ENCODE results near the gene LRRC1.

Gene LRRC1

DNA sequence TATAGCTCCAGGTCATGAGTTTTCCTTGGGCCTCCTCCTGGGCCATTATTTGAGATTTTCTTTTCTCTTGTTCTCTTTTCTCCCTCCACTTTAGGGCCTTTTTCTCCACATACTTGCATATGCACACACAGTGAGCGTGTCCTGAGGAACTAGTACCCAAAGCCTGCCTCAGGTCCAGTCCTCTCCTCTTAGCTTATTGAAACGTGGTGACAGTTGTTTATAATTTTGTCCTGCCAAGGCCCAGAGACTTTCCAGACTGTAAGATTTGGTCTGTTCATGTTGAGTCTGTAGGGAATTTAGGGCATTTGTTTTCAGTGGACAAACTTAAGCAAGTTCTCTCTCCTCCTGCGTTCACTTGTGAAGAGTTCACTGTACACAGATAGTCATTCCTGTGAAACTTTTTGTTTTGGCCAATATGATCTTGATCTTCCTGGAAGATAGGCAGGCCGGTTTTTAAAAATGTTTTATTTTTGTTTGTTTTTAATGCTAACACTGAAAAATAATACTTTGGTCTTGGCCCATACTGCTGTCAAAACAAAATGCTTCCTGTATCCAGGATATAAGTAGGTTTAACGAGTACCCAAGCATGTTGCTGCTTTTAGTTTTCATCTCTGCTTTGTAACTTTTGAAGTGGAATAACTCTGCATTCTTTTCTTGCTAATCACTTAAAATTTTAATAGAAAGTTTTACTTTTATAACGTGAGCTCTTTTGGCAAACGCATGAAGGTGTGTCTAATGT is 20.7 kb downstream of the LRRC1 start:
- DNase-seq (ENCODE audit: low read depth): no peak

DNA sequence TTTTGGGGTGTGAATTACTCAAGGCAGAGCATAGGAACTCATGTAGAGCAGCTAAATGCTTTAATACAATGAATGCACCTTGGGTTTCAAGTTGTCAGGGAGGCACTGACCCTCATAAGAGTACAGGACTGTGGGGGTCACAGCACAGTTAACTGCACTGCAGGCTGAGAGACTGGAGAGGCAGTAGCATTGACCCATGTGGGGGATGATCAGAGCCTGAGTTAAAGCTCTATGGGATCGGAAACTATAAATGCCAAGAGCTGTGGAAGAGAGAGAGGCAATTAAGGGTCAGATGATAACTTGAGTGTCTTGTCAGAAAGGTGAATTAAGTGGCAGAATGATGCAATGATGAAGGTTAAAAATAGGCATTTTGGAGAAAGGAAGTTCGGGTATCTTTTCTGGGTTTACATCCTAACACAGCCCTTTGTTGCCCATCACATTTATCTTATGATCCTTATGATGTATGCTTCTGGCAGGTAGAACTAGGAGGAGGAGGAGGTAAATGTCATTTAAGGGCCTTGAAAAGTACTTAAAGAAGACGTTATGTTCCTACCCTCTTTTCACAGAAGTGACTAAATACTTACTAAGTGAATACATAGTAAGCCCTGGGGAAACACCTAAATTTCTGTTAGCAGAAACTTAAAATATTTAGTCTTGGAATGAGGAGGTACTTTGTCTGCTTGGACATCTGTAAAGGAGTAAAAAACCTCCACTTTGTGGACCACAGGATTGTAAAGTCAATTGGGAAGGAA is 24.2 kb downstream of the LRRC1 start:
- no peak for DNase-seq (ENCODE audit: low read depth)

GRCh38 chr6:53822401-53823125 is 27.8 kb downstream of the LRRC1 start:
- no peak for DNase-seq (ENCODE audit: low read depth)

GRCh38 chr6:53824714-53825113 is 29.9 kb downstream of the LRRC1 start:
- no peak for DNase-seq (ENCODE audit: low read depth)

DNA sequence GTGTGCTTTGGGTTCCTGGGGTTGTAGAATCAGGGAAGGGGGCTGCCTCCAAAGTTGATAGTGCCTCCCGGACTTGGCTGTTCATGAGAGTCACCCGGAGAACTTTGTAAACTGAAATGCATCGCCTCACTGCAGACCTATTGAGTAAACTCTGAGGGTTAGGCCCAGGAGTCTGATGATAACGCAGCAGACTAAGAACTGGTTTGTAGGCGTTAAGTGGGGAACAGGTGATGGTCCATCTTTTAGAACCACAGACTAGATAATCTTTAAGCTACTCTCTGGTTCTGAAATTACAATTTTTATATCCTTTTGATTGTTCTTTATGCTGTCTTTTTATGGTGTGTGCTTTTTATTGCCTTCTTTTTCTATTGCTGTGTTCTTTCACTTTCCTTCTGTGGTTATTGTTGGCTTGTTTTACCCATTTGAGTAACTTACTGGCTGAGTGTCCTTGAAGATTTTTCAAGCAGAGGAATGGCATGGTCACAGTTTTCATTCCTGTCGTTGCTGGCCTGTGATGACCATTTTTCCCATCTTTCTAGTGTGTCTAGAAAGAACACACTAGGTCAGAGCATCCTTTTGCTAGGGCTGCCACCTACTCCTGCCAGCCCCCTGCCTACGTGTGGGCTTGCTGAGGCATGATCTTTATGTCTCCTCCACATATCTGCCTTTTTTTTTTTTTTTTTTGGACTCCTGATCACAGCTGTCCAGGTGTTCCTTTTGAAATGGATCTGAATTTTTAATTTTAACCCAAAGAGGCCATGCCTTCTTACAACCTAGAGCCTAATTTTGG is 30.9 kb downstream of the LRRC1 start:
- no peak for DNase-seq (ENCODE audit: low read depth)

- DNase-seq (ENCODE audit: low read depth): no peak
Observed at GRCh38 chr6:53827531-53827930, 32.7 kb downstream of the LRRC1 start.

GRCh38 chr6:53828215-53828614 is 33.4 kb downstream of the LRRC1 start:
- no peak for DNase-seq (ENCODE audit: low read depth)

- DNase-seq (ENCODE audit: low read depth): no peak
Observed at GRCh38 chr6:53828966-53829697, 34.3 kb downstream of the LRRC1 start.

GRCh38 chr6:53829698-53830221 is 35.0 kb downstream of the LRRC1 start:
- DNase-seq (ENCODE audit: low read depth): no peak

DNA sequence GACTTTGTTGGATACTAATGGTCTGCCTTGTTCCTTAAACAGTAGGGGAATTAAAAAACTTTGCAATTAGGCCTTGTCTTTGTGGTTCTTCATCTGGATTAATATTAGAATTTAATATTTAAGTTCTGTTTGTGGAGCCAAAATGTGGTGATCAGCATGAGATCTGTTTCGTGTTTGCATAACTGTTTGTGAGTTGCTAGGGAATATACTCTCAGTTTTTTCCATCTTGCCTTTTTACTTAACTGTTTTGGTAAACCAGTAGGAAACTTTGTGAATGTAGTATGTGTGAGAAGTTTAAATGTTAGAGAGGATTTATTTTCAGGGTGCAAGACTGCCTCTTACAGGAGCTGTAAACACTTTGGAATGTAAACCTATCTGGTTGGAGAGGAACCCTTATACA is 35.6 kb downstream of the LRRC1 start:
- no peak for DNase-seq (ENCODE audit: low read depth)

DNA sequence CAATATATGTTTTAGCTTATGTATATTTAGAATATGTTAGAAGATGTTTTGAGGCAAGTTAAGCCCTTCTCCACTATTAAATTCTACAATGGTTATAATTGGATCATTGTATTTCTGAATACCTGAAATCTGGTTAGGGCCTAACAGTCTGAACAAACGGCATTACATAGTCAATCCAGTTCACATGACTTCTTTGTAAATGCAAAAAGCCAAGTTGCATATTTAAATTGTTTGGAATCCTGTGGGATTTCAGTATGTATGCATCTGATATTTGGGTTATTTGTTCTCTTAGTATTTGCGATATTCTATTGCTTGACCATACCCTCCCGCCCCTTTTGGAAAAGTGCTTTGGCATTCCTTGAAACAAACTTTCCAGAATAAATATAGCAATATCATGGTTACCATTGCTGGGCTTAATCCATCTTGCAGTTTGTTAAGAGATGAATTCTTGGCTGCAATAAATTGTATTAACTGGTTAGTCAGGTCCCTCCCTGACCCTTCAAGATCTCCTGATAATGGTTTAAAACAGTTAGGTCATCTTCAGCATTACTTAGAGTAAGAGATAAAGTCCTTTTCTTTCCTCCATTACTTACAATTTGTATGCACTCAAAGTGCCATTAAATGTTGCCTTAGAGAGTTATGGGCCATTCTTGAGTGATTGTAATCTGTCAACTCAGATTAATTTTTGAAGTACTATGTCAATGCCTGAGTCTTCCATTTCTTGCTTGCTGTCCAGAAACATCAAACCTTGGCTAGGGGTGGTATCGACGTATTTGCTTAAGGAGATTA is 36.5 kb downstream of the LRRC1 start:
- no peak for DNase-seq (ENCODE audit: low read depth)

- DNase-seq (ENCODE audit: low read depth): no peak
Observed at GRCh38 chr6:53831936-53832660, 37.3 kb downstream of the LRRC1 start.

DNA sequence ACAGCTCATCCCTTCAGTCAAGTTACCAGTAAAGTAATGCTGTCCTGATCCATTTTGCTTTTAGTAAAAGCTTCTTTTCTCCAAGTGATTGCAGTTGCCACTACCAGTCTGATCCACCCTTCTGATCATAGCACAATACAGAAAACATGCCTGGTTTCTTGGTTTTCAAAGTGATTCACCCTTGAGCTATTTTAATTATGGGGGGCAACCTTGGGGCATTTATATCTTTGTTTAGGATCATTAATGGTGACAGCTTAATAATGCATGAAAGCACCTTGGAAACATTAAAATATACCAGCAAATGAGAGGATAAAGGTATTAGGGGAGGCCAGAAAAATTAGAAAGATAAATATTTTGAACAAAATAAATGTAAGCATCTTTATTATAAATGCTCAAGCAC is 38.4 kb downstream of the LRRC1 start:
- DNase-seq (ENCODE audit: low read depth): no peak

GRCh38 chr6:53834132-53834531 is 39.3 kb downstream of the LRRC1 start:
- no peak for DNase-seq (ENCODE audit: low read depth)

- no peak for DNase-seq (ENCODE audit: low read depth)
Observed at GRCh38 chr6:53837865-53838769, 43.3 kb downstream of the LRRC1 start.

DNA sequence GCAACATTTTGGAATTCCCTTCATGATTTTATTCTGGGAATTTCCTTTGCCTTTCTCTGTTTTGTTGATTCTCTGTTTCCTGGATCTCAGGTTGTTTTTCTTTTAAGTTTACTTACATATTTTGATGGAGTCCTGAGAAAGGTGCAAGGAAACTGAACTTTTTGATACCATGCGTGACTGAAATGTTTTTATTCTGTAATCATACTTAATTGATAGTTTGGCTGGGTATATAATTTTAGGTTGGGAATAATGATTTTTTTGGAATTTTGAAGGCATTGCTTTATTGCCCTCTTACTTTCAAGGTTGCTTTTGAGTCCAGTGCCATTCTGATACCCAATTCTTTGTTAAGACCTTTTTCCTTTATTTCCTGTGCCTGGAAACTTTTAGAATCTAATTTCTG is 45.2 kb downstream of the LRRC1 start:
- DNase-seq (ENCODE audit: low read depth): no peak

GRCh38 chr6:53845280-53846195 is 50.7 kb downstream of the LRRC1 start:
- no peak for DNase-seq (ENCODE audit: low read depth)

DNA sequence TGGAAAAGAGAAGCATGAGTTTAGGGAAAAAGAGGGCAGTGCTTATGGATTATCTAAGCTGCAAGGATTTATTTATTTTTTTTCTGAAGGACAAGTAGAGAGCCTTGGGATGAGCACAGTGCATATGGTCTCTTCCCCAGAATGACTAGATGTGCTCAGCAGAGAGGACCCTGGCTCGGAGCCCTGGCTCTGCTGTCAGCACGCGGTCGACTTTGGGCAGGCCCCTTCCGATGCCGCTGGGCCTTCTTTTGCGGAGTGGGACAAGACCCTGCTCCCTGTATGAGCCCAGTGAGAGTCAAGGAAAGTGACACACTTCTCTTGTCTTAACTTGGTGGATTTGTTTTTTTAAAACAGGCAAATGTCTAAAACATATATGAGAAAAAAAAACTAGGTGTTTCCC is 51.4 kb downstream of the LRRC1 start:
- no peak for DNase-seq (ENCODE audit: low read depth)
